Cardiac muscle cell (in vitro differentiated cells and primary cell): ENCODE results near the gene LRRC4C. TPM values are rescaled to one million over a fixed set of nuclear protein-coding genes. Genes with fewer than 3 reads are reported as not detected.

Experiments
- DNase-seq, 2 donors: peaks; one replicate each; pipeline versions ENCODE4 v3.0.0 to v3.0.0-alpha.2; 2010 to 2017; ENCODE audit warnings: low read depth in 1 of 2, low spot score in 1 of 2
- H3K27ac ChIP-seq: fragments of 200-600 bp; sonication (generic); 2 replicates; pipeline ENCODE4 v1.5.1; 2016
- H3K27me3 ChIP-seq: fragments of 200-600 bp; sonication (generic); 2 replicates; pipeline ENCODE4 v1.6.0; 2016; ENCODE audit warnings: control low read depth
- H3K36me3 ChIP-seq: fragments of 200-600 bp; sonication (generic); 2 replicates; pipeline ENCODE4 v1.5.1; 2016; ENCODE audit warnings: control low read depth
- H3K4me1 ChIP-seq: fragments of 200-600 bp; sonication (generic); 2 replicates; pipeline ENCODE4 v1.8.1; 2017; ENCODE audit warnings: low read depth, mild to moderate bottlenecking, mixed run types
- H3K4me3 ChIP-seq: fragments of 200-600 bp; sonication (generic); 2 replicates; pipeline ENCODE4 v1.5.1; 2016; ENCODE audit warnings: mild to moderate bottlenecking
- H3K9me3 ChIP-seq: fragments of 200-600 bp; sonication (generic); 2 replicates; pipeline ENCODE4 v1.5.1; 2017; ENCODE audit warnings: low read depth, mild to moderate bottlenecking, control low read depth
- polyA plus RNA-seq: library from polyadenylated mRNA; unstranded; fragments of >200 nt; fragmentation: Nextera tagmentation; extraction: Ambion mirVana; gene quantifications from 2 replicates; pipeline ENCODE4 v1.2.1, GENCODE V29; 2016
- total RNA-seq: library from RNA; depleted of rRNA; stranded (reverse); fragments of >200 nt; gene quantifications from 2 replicates; pipeline ENCODE4 v1.2.3, GENCODE V29; 2016
- TF ChIP-seq, protein P1 (sequence below): IDR thresholded peaks from 2 replicates; pipeline ENCODE4 v1.5.1; 2012; ENCODE audit warnings: low read depth, mild to moderate bottlenecking, low read length

Gene LRRC4C
- total and polyA plus RNA-seq, 2 experiments from 2014 or later: 0.66 to 0.77 TPM

DNA sequence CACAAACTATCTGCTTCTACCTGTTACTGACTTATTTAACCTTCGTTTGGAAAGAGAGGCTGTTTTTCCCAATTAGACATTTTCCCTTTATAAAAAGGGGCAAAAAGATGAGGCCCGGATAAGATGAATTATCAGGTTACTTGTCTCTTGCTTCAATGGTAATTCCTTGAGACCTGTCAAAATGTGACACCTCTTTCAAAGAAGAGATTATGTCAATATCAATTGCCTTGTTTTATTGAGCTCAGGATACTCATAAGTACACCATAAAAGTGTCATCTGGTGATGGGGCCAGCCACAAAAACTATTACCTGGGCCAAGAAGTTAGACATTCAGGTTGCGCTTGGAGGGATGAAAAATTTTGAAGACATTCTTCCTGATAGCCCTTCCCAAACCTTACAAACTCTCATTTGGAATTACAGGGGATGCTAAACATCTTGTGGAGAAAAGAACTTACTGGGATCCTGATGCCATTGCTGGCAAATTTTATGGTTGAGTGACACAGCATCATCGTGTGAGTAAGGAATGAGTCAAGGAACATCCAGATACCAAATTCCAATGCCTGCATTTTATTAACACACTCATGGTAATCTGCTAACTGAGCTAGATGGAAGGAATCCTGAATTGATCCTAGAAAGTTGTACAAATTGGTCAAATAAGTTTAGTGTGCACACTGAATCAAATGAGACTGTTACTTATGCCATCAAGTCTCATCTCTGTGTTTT is 1071.2 kb downstream of the LRRC4C start:
- TF ChIP-seq, protein P1, sequence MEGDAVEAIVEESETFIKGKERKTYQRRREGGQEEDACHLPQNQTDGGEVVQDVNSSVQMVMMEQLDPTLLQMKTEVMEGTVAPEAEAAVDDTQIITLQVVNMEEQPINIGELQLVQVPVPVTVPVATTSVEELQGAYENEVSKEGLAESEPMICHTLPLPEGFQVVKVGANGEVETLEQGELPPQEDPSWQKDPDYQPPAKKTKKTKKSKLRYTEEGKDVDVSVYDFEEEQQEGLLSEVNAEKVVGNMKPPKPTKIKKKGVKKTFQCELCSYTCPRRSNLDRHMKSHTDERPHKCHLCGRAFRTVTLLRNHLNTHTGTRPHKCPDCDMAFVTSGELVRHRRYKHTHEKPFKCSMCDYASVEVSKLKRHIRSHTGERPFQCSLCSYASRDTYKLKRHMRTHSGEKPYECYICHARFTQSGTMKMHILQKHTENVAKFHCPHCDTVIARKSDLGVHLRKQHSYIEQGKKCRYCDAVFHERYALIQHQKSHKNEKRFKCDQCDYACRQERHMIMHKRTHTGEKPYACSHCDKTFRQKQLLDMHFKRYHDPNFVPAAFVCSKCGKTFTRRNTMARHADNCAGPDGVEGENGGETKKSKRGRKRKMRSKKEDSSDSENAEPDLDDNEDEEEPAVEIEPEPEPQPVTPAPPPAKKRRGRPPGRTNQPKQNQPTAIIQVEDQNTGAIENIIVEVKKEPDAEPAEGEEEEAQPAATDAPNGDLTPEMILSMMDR: no peak
- H3K27me3 ChIP-seq: no peaks in the 10 kb centered on the region
- H3K27ac ChIP-seq: no peak overlapping the region
- no peaks in the 10 kb centered on the region for H3K9me3 ChIP-seq
- H3K4me1 ChIP-seq: no peaks in the 10 kb centered on the region
- H3K4me3 ChIP-seq: no peak overlapping the region
- no peaks in the 10 kb centered on the region for H3K36me3 ChIP-seq
- DNase-seq: no peak

GRCh38 chr11:40387240-40387980 is 1072.0 kb downstream of the LRRC4C start:
- no peak for DNase-seq
- Histone ChIP-seq H3K36me3 (no peaks in the 10 kb centered on the region), H3K9me3 (no peaks in the 10 kb centered on the region), H3K4me3 (no peak overlapping the region), H3K4me1 (no peaks in the 10 kb centered on the region), H3K27ac (no peak overlapping the region), H3K27me3 (no peaks in the 10 kb centered on the region)
- TF ChIP-seq, protein P1: no peak

- Histone ChIP-seq H3K36me3 (no peaks in the 10 kb centered on the region), H3K4me1 (no peaks in the 10 kb centered on the region), H3K4me3 (no peak overlapping the region), H3K27me3 (no peaks in the 10 kb centered on the region), H3K27ac (no peak overlapping the region), H3K9me3 (no peaks in the 10 kb centered on the region)
- TF ChIP-seq, protein P1: no peak
- no peak for DNase-seq
These were observed 1074.5 kb downstream of the LRRC4C start for GRCh38 chr11:40384991-40385390.

DNA sequence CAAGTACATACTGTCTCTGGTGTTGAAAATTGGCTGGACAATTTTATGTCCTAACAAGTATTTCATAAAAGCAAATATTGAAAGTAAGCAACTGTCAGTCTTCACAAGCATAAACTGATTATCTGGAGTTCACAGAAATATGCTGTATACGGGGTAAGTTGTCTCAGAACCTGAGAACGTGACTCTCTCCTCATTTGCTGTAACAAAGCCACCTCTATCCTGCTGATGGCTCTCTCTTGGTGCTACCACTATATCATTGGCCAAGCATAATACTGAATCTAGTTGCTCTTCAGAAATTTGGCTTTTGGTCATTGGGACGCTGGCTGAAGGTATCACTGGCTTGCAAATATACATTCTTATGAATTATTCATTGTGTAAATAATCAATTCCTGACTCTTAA is 1078.0 kb downstream of the LRRC4C start:
- TF ChIP-seq, protein P1: no peak
- DNase-seq: no peak
- no peak overlapping the region for H3K4me3 ChIP-seq
- H3K36me3 ChIP-seq: no peaks in the 10 kb centered on the region
- no peak overlapping the region for H3K27ac ChIP-seq
- no peaks in the 10 kb centered on the region for H3K27me3 ChIP-seq
- H3K4me1 ChIP-seq: no peaks in the 10 kb centered on the region
- no peaks in the 10 kb centered on the region for H3K9me3 ChIP-seq

- no peaks in the 10 kb centered on the region for H3K9me3 ChIP-seq
- H3K4me1 ChIP-seq: no peaks in the 10 kb centered on the region
- H3K27ac ChIP-seq: no peak overlapping the region
- TF ChIP-seq, protein P1: no peak
- no peak for DNase-seq
- no peaks in the 10 kb centered on the region for H3K27me3 ChIP-seq
- H3K36me3 ChIP-seq: no peaks in the 10 kb centered on the region
- H3K4me3 ChIP-seq: no peak overlapping the region
These were observed 1078.6 kb downstream of the LRRC4C start for GRCh38 chr11:40380835-40381234.
